ENCODE results near the gene KIAA1191. TPM values are rescaled to one million over a fixed set of nuclear protein-coding genes. Genes with fewer than 3 reads are reported as not detected.

Gene KIAA1191
- total and polyA plus RNA-seq, 2 of the 4 experiments (the other 2 are of a cell fraction): 114 to 124 TPM

DNA sequence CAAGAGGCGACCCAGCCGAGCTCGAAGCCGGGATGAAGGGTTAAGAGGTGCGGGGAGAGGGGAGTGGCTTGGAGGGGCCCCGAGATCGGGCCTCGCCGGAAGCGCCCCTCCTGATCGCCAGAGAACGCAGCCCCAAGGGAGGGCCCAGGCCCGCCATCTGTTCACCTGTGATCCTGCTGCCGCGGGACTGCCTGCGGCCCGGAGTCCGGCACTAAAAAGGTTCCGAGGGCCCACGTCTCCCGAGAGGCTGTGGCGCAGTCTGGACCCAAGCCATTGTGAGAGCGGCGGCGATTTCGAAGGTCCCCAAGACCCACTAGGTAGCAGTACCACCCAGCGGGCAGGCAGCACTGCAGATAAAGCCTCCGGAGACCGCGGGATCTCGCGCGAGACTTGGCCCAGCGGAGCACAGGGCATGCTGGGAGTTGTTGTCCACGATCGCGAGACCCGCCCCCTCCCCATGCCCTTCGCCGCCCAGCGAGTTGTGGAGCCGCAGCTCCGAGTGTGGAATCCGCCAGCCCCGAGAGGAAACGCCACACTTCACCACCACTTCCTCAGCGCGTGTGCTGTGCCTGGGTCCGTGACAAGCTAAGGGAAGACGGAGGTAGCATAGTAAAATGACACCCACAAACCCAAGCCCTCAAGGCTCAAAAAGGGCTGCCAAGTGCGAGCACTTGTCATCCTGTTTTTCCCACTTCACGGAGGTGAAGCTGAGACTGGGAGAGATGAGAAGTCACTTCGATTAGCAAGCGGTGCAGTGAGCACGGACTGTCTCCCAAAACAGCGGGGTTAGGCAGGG is at the start of gene KIAA1191 (continued):
- TF ChIP-seq, protein P1, sequence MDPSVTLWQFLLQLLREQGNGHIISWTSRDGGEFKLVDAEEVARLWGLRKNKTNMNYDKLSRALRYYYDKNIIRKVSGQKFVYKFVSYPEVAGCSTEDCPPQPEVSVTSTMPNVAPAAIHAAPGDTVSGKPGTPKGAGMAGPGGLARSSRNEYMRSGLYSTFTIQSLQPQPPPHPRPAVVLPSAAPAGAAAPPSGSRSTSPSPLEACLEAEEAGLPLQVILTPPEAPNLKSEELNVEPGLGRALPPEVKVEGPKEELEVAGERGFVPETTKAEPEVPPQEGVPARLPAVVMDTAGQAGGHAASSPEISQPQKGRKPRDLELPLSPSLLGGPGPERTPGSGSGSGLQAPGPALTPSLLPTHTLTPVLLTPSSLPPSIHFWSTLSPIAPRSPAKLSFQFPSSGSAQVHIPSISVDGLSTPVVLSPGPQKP (IDR thresholded peaks at IDR 0.05; ENCODE audit: borderline replicate concordance, low read depth, low read length): no peak
- TF ChIP-seq, protein P2, sequence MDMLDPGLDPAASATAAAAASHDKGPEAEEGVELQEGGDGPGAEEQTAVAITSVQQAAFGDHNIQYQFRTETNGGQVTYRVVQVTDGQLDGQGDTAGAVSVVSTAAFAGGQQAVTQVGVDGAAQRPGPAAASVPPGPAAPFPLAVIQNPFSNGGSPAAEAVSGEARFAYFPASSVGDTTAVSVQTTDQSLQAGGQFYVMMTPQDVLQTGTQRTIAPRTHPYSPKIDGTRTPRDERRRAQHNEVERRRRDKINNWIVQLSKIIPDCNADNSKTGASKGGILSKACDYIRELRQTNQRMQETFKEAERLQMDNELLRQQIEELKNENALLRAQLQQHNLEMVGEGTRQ (IDR thresholded peaks at IDR 0.05; ENCODE audit: low read depth, low read length): no peak
- TF ChIP-seq CEBPB (IDR thresholded peaks at IDR 0.05; ENCODE audit: low read depth, low read length): no peak
- TF ChIP-seq RCOR1 (IDR thresholded peaks at IDR 0.05; ENCODE audit: insufficient replicate concordance, low read length): no peak

Measured in IMR-90 (cell line).